EH (cell line): ENCODE results near the gene LRRK1.

ENCODE experiments used
- DNase-seq: peaks from one replicate; pipeline ENCODE4 v3.0.0-alpha.2; 2015; ENCODE audit warnings: low read depth

Gene LRRK1

DNA sequence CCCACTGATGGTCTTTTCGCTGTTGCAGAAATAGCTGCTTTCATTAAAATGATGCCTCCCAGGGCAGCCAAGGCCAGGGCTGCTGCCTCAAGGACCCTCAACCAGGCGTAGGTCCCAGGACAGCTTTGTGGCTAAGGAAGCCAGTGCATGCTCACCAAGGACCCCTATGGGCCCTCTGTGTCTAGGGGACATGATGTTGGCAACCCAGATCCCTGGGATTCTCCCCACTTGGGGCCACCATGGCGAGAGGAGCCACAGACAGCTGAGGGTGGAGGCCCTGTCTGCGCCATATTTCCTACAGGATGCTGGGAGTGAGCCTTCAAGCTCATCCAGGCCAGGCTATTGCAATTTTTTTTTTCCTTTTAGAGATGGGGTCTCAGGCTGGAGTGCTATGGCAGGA lies 195.5 kb downstream of the LRRK1 start:
- DNase-seq = no peak

DNA sequence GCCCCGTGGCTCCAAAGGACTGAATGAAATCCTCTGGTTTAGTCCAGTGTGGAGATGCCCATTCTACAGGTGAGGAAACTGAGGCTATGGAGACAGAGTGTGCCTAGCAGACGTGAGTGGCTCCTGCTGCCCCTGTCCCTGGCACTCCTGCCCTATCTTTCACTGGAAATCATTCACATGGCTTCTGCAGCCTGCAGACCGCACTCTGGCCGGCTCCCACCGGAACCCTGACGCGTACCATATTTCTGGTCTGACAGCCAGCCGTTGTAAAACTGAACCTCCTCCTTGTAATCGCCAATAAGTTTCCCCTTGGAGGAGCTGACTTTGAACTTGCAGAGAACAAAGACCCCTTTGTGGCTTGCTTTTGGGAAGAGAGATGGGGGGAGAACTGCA lies 196.2 kb downstream of the LRRK1 start:
- no peak for DNase-seq

DNA sequence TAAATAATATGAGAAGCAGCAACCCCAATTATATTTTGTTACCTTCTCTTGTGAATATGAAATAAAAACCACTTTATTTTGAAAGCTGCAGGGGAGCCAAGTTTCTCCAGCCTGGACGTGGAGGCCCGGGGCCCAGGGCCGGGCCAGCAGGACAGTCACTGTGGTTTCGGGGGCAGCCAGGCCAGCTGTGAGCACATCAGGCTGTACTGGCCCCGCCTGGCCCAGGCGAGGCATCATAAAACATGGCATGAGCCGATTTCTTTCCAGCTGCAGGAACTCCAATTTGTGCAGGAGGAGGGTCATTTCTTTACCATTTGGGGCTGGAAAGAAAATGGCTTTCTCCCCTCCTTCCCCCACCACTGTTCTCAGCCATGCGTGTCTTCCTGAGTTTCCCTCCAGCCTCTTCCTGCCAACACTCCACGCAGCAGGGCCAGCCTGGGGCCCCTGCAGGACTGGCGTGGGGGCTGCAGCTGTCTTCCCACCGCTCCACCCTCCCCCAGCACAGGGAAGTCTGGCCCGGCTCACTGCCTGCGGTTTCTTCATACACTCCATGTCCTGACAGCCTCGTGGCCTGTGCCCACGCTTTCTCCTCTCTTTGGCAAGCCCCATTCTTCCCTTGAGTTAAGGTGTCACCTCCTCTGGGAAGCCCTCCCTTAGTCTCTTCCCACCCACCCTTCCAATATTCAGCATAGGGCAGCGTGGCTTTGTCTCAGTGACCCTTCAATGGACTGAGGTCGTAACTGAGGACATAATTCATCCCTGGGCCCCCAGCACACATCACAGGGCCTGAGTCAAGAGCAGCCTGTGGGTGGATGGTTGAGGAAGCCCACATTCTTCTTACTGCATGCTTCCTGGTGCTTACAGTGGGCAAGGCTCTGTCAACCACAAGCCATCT lies 196.9 kb downstream of the LRRK1 start:
- peak; percentile 54 for DNase-seq

DNA sequence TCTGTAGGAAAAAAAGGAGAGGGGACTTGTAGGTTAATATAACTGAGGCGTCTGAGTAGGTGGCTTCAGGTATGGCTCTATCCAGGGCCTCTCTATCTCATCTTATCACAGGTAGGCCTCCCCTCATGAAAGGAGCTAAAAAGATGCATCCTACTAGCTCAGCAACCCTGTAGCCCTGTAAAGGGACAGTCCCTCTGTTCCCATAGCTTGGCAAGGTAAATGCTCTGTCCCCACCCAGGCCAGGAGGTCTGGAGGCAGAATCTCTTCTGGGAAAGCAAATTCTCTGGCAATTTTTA lies 197.5 kb downstream of the LRRK1 start:
- no peak for DNase-seq

DNA sequence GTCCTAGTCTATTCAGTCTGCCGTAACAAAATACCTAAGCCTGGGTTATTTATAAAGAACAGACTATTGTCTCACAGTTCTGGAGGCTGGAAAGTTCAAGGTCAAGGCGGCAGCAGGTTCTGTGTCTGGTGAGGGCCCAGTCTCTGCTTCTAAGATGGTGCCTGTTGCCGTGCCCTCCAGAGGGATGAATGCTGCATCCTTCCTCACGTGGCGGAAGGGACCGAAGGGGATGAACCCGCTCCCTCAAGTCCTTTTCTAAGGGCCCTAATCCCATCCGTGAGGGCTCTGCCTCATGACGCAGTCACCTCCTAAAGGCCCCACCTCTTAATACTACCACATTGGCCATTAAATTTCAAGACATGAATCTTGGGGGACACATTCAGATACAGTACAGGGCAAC lies 199.0 kb downstream of the LRRK1 start:
- DNase-seq = no peak

DNA sequence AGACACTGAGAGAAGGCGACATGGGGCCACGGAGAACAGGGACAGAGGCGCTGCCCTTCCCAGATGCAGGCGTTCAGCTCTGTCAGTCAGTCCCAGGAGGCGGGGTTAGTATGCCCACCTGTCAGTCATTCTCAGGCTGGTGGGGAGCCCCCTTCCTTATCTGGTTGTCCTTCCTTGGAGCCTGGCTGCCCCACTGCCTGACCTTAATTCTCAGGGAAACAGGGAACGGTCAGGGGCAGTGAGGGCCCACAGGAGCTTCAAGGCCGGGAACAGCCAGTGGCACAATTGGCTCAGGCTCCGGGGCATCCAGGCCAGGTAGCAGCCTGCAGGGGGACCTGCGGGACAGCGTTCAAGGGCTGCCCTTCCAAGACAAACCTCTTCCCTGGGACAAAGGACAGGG lies 199.5 kb downstream of the LRRK1 start:
- DNase-seq = no peak

DNA sequence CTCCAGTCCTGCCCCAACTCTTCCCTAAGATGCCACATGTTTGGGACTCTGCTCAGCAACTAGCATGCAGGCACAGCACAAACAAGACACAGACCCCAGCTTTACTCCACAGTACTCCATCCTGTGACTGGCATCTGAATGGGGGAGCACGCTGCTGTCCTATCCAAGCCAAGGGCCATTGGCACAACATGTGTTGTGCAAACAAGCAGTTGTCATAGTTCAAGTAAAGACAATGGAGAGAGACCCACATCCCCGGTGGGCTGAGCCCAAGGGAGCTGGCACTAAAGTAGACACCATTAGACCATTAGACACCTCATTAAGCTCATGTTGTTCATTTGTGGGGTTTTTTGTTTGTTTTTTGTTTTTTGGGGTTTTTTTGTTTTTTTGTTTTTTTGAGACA lies 200.0 kb downstream of the LRRK1 start:
- DNase-seq = no peak
